WTC11 (cell line): ENCODE measurements around the gene MANBA.

Source experiments
- TF ChIP-seq, protein P1 (sequence below): fragments of 200-600 bp; IDR thresholded peaks from 2 replicates; pipeline ENCODE4 v1.8.0; 2022; ENCODE audit warnings: antibody characterized with exemption
- TF ChIP-seq, protein P2 (sequence below): sonication (generic); formaldehyde crosslinking; IDR thresholded peaks from 2 replicates; pipeline ENCODE4 v1.8.1; 2023; ENCODE audit warnings: mild to moderate bottlenecking, missing genetic modification reagents, moderate library complexity
- TF ChIP-seq, protein P3 (sequence below): sonication (generic); formaldehyde crosslinking; IDR thresholded peaks from 2 replicates; pipeline ENCODE4 v1.8.1; 2023; ENCODE audit warnings: mild to moderate bottlenecking, missing genetic modification reagents, moderate library complexity
- TF ChIP-seq, protein P4 (sequence below): sonication (generic); formaldehyde crosslinking; IDR thresholded peaks from 2 replicates; pipeline ENCODE4 v1.8.0; 2022; ENCODE audit warnings: mild to moderate bottlenecking, missing genetic modification reagents

DNA sequence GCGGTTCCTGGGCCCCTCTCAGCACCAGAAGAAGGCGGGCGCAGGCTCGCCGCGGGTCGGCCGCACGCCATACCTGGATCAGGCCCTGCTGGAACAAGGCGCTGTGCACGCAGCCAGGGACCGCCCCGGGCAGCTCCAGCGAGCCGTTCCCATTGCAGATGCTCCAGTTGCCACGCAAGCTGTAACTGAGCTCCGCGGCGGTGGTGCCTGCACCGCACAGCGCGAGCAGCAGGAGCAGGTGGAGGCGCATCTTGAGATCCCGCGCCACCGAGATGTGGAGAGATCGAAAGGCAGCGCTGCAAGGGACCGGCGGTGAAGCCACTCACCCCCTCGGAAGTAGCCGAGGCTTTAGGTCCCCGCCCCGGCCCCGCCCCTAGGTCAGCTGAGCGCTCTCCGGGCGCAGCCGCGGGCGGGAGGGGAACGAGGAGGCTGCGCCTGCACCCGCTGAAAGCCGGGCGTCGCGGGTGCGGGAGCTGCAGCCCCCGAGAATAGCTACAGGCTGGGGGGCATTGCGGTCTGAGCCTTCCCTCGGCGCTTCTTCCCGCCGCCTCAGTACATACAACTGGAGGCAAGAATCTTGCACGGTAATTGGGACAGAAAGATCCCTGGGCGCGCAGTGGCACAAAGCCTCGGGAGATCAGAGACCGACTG lies at the start of gene MANBA:
- TF ChIP-seq, protein P1, sequence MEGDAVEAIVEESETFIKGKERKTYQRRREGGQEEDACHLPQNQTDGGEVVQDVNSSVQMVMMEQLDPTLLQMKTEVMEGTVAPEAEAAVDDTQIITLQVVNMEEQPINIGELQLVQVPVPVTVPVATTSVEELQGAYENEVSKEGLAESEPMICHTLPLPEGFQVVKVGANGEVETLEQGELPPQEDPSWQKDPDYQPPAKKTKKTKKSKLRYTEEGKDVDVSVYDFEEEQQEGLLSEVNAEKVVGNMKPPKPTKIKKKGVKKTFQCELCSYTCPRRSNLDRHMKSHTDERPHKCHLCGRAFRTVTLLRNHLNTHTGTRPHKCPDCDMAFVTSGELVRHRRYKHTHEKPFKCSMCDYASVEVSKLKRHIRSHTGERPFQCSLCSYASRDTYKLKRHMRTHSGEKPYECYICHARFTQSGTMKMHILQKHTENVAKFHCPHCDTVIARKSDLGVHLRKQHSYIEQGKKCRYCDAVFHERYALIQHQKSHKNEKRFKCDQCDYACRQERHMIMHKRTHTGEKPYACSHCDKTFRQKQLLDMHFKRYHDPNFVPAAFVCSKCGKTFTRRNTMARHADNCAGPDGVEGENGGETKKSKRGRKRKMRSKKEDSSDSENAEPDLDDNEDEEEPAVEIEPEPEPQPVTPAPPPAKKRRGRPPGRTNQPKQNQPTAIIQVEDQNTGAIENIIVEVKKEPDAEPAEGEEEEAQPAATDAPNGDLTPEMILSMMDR: no peak
- TF ChIP-seq, protein P2, sequence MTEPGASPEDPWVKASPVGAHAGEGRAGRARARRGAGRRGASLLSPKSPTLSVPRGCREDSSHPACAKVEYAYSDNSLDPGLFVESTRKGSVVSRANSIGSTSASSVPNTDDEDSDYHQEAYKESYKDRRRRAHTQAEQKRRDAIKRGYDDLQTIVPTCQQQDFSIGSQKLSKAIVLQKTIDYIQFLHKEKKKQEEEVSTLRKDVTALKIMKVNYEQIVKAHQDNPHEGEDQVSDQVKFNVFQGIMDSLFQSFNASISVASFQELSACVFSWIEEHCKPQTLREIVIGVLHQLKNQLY (CRISPR knock-in tag): no peak
- TF ChIP-seq, protein P3, sequence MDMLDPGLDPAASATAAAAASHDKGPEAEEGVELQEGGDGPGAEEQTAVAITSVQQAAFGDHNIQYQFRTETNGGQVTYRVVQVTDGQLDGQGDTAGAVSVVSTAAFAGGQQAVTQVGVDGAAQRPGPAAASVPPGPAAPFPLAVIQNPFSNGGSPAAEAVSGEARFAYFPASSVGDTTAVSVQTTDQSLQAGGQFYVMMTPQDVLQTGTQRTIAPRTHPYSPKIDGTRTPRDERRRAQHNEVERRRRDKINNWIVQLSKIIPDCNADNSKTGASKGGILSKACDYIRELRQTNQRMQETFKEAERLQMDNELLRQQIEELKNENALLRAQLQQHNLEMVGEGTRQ: peak; percentile 87
- TF ChIP-seq, protein P4, sequence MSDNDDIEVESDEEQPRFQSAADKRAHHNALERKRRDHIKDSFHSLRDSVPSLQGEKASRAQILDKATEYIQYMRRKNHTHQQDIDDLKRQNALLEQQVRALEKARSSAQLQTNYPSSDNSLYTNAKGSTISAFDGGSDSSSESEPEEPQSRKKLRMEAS (CRISPR knock-in tag): peak; percentile 85
